ENCODE results near the gene DCC.

DNA sequence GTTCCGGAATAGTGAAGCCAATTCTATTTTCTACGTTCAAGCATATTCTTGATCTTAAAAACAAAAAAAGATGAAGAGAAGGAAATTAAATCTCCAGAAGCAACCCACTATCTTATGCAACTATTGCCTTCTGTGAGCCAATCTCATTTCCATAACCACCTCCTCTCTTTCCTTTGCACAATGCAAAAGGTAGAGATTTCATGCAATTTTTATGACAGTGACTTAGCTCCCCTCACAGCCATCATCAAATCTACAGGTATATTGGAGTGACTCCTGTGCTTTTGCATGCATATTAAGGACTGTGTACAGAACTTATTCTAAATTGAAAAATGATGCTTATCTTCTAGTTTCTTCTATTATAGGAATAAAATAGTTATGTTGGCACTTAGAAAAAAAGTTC, 191.8 kb downstream of the DCC start:
- TF ChIP-seq, protein P1, sequence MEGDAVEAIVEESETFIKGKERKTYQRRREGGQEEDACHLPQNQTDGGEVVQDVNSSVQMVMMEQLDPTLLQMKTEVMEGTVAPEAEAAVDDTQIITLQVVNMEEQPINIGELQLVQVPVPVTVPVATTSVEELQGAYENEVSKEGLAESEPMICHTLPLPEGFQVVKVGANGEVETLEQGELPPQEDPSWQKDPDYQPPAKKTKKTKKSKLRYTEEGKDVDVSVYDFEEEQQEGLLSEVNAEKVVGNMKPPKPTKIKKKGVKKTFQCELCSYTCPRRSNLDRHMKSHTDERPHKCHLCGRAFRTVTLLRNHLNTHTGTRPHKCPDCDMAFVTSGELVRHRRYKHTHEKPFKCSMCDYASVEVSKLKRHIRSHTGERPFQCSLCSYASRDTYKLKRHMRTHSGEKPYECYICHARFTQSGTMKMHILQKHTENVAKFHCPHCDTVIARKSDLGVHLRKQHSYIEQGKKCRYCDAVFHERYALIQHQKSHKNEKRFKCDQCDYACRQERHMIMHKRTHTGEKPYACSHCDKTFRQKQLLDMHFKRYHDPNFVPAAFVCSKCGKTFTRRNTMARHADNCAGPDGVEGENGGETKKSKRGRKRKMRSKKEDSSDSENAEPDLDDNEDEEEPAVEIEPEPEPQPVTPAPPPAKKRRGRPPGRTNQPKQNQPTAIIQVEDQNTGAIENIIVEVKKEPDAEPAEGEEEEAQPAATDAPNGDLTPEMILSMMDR (IDR thresholded peaks at IDR 0.05), result no peak
- no peak for TF ChIP-seq POLR2A (IDR thresholded peaks at IDR 0.05)
- no peak for TF ChIP-seq EP300 (IDR thresholded peaks at IDR 0.05; ENCODE audit: low read depth)
- no peak for TF ChIP-seq POLR2AphosphoS5 (IDR thresholded peaks at IDR 0.05)

All from transverse colon (tissue), 4 donors.